Omental fat pad (tissue), 4 donors: ENCODE data around the gene TMCC1. TPM values are rescaled to one million over a fixed set of nuclear protein-coding genes. Genes with fewer than 3 reads are reported as not detected.
"Not testable (repeated sequence)": the region's sequence is repeated elsewhere in the genome, so short reads cannot be mapped to it uniquely, and the experiment has no call there.

Experiments
- ATAC-seq: fragments of 150-250 bp; one replicate; pipeline ENCODE4 v1.9.1; 2016; ENCODE audit warnings: mild to moderate bottlenecking, moderate library complexity; ENCODE audit not compliant: low FRiP score
- DNase-seq: peaks from one replicate; pipeline ENCODE4 v3.0.0-alpha.2; 2019; ENCODE audit warnings: low spot score
- CTCF ChIP-seq, 3 donors: fragments of 450-650 bp; IDR thresholded peaks; one replicate each; pipeline ENCODE4 v1.5.1; 2016 to 2017; ENCODE audit warnings: antibody characterized with exemption in 3 of 3, mild to moderate bottlenecking in 3 of 3, moderate library complexity in 2 of 3
- total RNA-seq, 4 donors: library from RNA; depleted of rRNA; stranded (reverse); fragments of >200 nt; gene quantifications; one replicate each; pipeline ENCODE4 v1.1.0, GENCODE V29; 2016

Gene TMCC1
- total RNA-seq, 4 donors from 2014 or later = 14.6 to 33.5 (median 23.2) TPM

- ATAC-seq (no peak), DNase-seq (no peak)
- TF ChIP-seq CTCF (IDR thresholded peaks at IDR 0.05) = no peak
These were observed 216.5 kb downstream of the TMCC1 start for GRCh38 chr3:129676985-129677384.

- DNase-seq, ATAC-seq: not testable (repeated sequence)
These were observed 218.8 kb downstream of the TMCC1 start for GRCh38 chr3:129674798-129675123.

GRCh38 chr3:129673897-129674797 lies 219.4 kb downstream of the TMCC1 start:
- no peak for TF ChIP-seq CTCF (IDR thresholded peaks at IDR 0.05)
- no peak for ATAC-seq
- no peak for DNase-seq

GRCh38 chr3:129673012-129673411 lies 220.5 kb downstream of the TMCC1 start:
- TF ChIP-seq CTCF (IDR thresholded peaks at IDR 0.05) = no peak
- DNase-seq (no peak), ATAC-seq (no peak)

- no peak for TF ChIP-seq CTCF (IDR thresholded peaks at IDR 0.05)
- ATAC-seq (no peak), DNase-seq (no peak)
These were observed 221.1 kb downstream of the TMCC1 start for GRCh38 chr3:129672412-129672811.

GRCh38 chr3:129665024-129665768 lies 228.3 kb downstream of the TMCC1 start:
- ATAC-seq (no peak), DNase-seq (no peak)
- no peak for TF ChIP-seq CTCF (IDR thresholded peaks at IDR 0.05)

- no peak for TF ChIP-seq CTCF (IDR thresholded peaks at IDR 0.05)
- DNase-seq (no peak), ATAC-seq (no peak)
These were observed 229.4 kb downstream of the TMCC1 start for GRCh38 chr3:129663930-129664646.
